Measurements from ENCODE around the gene CLCN5. TPM values are rescaled to one million over a fixed set of nuclear protein-coding genes. Genes with fewer than 3 reads are reported as not detected.
A peak's percentile ranks its signal among the peaks of the same experiment; 100 is the strongest.

The CLCN5 gene
- total RNA-seq, 1 donor from 2014 or later, result 8.7 TPM

GRCh38 chrX:50098241-50098640, 175.8 kb downstream of the CLCN5 start:
- Histone ChIP-seq H4K20me1 (ENCODE audit: low read depth) (no peaks in the 10 kb centered on the region), H3K36me3 (no peaks in the 10 kb centered on the region), H3K79me2 (ENCODE audit: low read depth) (no peaks in the 10 kb centered on the region), H3K9me3 (ENCODE audit: low read depth) (no peaks in the 10 kb centered on the region), H3K4me1 (no peaks in the 10 kb centered on the region), H3K4me2 (no peak overlapping the region), H3K4me3 (no peak overlapping the region), H3K27ac (no peak overlapping the region), H3F3A (ENCODE audit: low read depth) (no peaks in the 10 kb centered on the region), H3K9ac (no peak overlapping the region), H2AFZ (replicated peaks) (no peak overlapping the region), H3K27me3 (no peaks in the 10 kb centered on the region)
- Mint-ChIP-seq H3K36me3 (no peaks in the 10 kb centered on the region), H3K9me3 (no peaks in the 10 kb centered on the region), H3K4me3 (no peak overlapping the region), H3K27ac (no peak overlapping the region), H3K27me3 (ENCODE audit: insufficient read depth, low read depth) (no peaks in the 10 kb centered on the region), H3K4me1 (no peaks in the 10 kb centered on the region)
- DNase-seq (ENCODE audit: low spot score), result no peak
- no peak for TF ChIP-seq EZH2phosphoT487 (IDR thresholded peaks at IDR 0.05)
- TF ChIP-seq EZH2 (IDR thresholded peaks at IDR 0.05), result no peak
- TF ChIP-seq CTCF (IDR thresholded peaks at IDR 0.05), result no peak

DNA sequence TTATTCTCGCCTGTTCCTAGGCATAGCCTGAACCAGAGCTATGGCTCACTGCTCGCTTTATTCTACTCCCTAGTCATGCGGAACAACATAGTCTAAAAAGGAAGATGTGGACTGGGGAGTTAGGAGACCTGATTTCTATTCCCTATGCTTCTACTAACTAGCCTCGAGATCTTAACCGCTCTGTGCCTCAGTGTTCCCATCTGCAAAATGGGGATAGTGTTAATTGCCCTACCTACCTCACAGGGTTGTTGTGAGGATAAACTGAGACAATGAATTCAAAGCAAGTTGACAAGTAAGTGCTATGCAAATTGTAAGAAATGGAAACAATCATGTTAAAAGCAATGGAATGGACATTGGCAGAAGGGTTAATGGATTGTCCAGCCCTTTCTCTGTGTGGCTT, 176.4 kb downstream of the CLCN5 start:
- DNase-seq (ENCODE audit: low spot score), result no peak
- Histone ChIP-seq H3K27ac (no peak overlapping the region), H3K4me2 (no peak overlapping the region), H4K20me1 (ENCODE audit: low read depth) (no peaks in the 10 kb centered on the region), H3F3A (ENCODE audit: low read depth) (no peaks in the 10 kb centered on the region), H3K9ac (no peak overlapping the region), H2AFZ (replicated peaks) (no peak overlapping the region), H3K27me3 (no peaks in the 10 kb centered on the region), H3K4me3 (no peak overlapping the region), H3K9me3 (ENCODE audit: low read depth) (no peaks in the 10 kb centered on the region), H3K79me2 (ENCODE audit: low read depth) (no peaks in the 10 kb centered on the region), H3K36me3 (no peaks in the 10 kb centered on the region), H3K4me1 (no peaks in the 10 kb centered on the region)
- TF ChIP-seq EZH2 (IDR thresholded peaks at IDR 0.05), result no peak
- Mint-ChIP-seq H3K27me3 (ENCODE audit: insufficient read depth, low read depth) (no peaks in the 10 kb centered on the region), H3K9me3 (no peaks in the 10 kb centered on the region), H3K36me3 (no peaks in the 10 kb centered on the region), H3K4me1 (no peaks in the 10 kb centered on the region), H3K4me3 (no peak overlapping the region), H3K27ac (no peak overlapping the region)

DNA sequence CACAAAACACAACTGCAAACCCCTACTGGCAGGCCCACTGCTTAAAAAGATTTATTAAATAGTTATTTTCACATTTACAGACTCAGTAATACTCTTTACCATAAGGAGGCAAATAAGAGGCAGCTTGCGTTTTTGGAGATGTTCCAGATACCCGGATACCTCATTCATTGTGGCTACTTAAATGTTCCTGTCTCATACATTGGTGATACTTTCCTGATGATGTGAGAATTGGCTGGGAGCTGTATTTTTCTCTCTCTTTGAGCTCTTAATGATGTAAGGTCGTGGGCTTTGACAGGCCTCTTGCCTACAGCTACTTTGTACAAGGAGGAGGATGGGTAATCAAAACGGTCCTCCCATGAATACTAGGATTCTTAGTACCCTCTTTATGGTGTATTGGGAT, 176.9 kb downstream of the CLCN5 start:
- Histone ChIP-seq H3K4me1 (no peaks in the 10 kb centered on the region), H3K79me2 (ENCODE audit: low read depth) (no peaks in the 10 kb centered on the region), H3K27ac (no peak overlapping the region), H3K4me3 (no peak overlapping the region), H3F3A (ENCODE audit: low read depth) (no peaks in the 10 kb centered on the region), H3K9ac (no peak overlapping the region), H4K20me1 (ENCODE audit: low read depth) (no peaks in the 10 kb centered on the region), H3K4me2 (no peak overlapping the region), H3K36me3 (no peaks in the 10 kb centered on the region), H3K27me3 (no peaks in the 10 kb centered on the region), H3K9me3 (ENCODE audit: low read depth) (no peaks in the 10 kb centered on the region), H2AFZ (replicated peaks) (no peak overlapping the region)
- no peak overlapping the region for H3K27ac Mint-ChIP-seq
- H3K9me3 Mint-ChIP-seq, result no peaks in the 10 kb centered on the region
- H3K27me3 Mint-ChIP-seq (ENCODE audit: insufficient read depth, low read depth), result no peaks in the 10 kb centered on the region
- no peaks in the 10 kb centered on the region for H3K4me1 Mint-ChIP-seq
- TF ChIP-seq EZH2 (IDR thresholded peaks at IDR 0.05), result no peak
- TF ChIP-seq EZH2phosphoT487 (IDR thresholded peaks at IDR 0.05), result no peak
- TF ChIP-seq CTCF (IDR thresholded peaks at IDR 0.05), result no peak
- H3K4me3 Mint-ChIP-seq, result no peak overlapping the region
- no peak for DNase-seq (ENCODE audit: low spot score)
- H3K36me3 Mint-ChIP-seq, result no peaks in the 10 kb centered on the region

GRCh38 chrX:50100188-50100587, 177.8 kb downstream of the CLCN5 start:
- H3K27me3 Mint-ChIP-seq (ENCODE audit: insufficient read depth, low read depth), result no peaks in the 10 kb centered on the region
- H3F3A ChIP-seq (ENCODE audit: low read depth), result no peaks in the 10 kb centered on the region
- no peak overlapping the region for H3K4me3 Mint-ChIP-seq
- no peaks in the 10 kb centered on the region for H3K79me2 ChIP-seq (ENCODE audit: low read depth)
- DNase-seq (ENCODE audit: low spot score), result peak; percentile 23
- no peaks in the 10 kb centered on the region for H3K4me1 ChIP-seq
- no peaks in the 10 kb centered on the region for H3K27me3 ChIP-seq
- H3K27ac Mint-ChIP-seq, result no peak overlapping the region
- TF ChIP-seq EZH2phosphoT487 (IDR thresholded peaks at IDR 0.05) (no peak), CTCF (IDR thresholded peaks at IDR 0.05) (peak; percentile 48)
- no peak overlapping the region for H2AFZ ChIP-seq (replicated peaks)
- no peak overlapping the region for H3K4me2 ChIP-seq
- no peak overlapping the region for H3K4me3 ChIP-seq
- no peaks in the 10 kb centered on the region for H3K4me1 Mint-ChIP-seq
- no peaks in the 10 kb centered on the region for H3K9me3 ChIP-seq (ENCODE audit: low read depth)
- H3K36me3 ChIP-seq, result no peaks in the 10 kb centered on the region
- H3K36me3 Mint-ChIP-seq, result no peaks in the 10 kb centered on the region
- no peaks in the 10 kb centered on the region for H4K20me1 ChIP-seq (ENCODE audit: low read depth)
- no peak overlapping the region for H3K27ac ChIP-seq
- H3K9me3 Mint-ChIP-seq, result no peaks in the 10 kb centered on the region
- H3K9ac ChIP-seq, result no peak overlapping the region
